HG02763 (cell line): ENCODE results near the gene SFTPB.
"Not testable (repeated sequence)": the region's sequence is repeated elsewhere in the genome, so short reads cannot be mapped to it uniquely, and the experiment has no call there.

Experiments used
- ATAC-seq: cut with Tn5 transposase; IDR thresholded peaks from one replicate; pipeline ENCODE4 v1.9.1; 2021; ENCODE audit warnings: mild to moderate bottlenecking, moderate library complexity; ENCODE audit not compliant: unreplicated experiment

The SFTPB gene

DNA sequence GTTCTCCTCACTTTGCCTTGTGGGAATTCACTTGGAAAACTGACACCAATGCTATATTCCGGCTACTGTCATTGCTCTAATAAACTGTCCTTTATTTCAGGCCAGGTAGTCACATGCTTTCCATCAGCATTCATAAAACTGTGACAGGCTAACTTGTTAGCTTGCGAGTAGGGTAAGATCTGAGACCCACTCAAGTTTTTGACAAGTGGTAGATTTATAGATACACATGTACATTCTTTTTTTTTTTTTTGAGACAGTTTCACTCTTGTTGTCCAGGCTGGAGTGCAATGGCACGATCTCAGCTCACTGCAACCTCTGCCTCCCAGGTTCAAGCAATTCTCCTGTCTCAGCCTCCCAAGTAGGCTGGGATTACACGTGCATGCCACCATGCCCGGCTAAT is 50.3 kb downstream of the SFTPB start:
- ATAC-seq: not testable (repeated sequence)

DNA sequence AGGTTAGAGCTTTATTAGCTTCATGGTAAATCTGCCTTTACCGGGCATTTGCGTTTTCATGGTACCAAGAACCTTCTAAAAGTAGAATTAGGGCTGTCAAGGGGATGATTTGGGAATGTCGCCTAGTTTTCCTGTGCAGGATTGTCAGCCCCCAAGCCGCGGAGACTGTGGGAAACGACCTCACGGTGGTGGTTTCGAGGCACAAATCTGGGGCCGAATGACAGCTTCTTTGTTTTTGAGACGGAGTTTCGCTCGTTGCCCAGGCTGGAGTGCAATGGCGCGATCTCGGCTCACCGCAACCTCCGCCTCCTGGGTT is 52.6 kb downstream of the SFTPB start:
- no peak for ATAC-seq

DNA sequence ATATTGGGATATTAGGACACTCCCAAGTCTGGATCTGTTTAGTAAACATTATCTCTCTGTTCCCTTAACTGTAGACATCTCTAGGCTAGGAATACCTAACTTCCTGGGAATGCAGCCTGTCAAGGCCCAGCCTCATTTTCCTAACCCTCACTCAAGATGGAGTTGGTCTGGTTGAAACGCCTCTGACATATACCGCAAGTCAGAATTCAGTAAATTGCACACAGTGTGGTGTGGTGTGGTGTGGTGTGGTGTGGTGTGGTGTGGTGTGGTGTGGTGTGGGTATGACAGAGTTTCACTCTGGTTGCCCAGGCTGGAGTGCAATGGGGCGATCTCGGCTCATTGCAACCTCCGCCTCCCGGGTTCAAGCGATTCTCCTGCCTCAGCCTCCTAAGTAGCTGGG is 53.2 kb downstream of the SFTPB start:
- not testable (repeated sequence) for ATAC-seq

DNA sequence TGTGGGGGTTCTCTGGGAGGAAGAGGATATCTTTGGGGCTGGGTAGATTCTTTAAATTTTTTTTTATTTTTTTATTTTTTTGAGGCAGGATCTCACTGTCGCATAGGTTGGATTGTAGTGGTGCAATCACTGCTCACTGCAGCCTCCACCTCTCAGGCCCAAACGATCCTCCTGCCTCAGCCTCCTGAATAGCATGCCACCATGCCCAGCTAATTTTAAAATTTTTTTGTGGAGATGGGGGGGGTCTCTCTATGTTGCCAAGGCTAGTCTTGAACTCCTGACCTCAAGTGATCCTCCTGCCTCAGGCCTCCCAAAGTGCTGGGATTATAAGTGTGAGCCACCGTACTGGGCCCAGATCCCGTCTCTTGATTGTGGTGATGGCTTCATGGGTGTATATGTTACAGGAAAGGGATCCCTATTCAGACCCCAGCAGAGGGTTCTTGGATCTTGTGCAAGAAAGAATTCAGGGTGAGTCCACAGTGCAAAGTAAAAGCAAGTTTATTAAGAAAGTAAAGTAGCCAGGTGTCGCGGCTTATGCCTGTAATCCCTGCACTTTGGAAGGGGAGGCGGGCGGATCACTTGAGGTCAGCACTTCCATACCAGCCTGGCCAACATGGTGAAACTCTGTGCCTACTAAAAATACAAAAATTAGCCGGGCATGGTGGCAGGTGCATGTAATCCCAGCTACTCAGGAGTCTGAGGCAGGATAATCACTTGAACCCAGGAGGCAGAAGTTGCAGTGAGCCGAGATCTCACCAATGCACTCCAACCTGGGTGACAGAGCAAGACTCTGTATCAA is 54.1 kb downstream of the SFTPB start:
- no peak for ATAC-seq

DNA sequence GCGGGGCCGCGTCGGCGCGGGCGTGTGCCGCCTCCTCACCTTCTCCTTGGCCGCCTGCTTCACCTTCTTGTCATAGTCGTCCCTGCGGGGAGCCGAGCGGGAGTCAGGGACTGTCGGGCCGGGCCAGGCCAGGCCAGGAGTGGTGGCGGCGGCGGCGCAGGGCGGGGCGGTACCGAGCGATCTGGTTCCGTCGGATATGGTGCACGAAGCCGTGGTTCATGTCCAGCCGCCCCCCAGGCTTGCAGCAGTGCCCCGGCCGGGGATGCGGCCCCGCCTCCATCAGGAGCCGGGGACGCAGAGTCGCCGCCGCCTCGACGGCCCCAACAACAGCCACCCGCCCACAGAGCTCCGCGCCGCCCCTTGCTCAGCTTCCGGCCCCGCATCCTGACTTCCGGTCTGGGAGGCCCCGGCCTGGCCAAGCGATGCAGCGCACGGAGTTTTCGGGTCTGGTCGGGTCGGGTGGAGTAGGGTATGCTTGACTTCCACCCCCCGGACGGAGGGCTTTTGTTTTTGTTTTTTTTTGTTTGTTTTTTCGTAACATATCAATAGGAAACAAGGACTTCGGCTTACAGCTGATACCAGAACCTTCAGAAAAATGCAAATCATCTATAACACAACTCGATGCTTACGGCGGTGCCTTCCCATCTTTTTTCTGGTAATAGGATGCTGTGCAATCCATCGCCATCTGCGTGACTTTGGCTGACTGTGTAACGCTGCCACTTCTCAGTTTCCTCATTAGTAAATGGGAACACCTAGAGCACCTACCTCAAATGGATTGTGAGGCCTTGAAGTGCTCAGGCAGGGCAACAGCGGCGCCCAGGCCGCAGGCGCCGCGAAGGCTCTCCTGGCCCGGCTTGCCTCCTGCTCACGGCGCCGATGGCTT is 56.1 kb downstream of the SFTPB start, which contains the start of gene C2orf68:
Gene C2orf68 (minus strand): TSS at position 362 of the 883 bp plus-strand sequence. CDS start 82 bp downstream, at position 280.
- ATAC-seq: peak; percentile 79

DNA sequence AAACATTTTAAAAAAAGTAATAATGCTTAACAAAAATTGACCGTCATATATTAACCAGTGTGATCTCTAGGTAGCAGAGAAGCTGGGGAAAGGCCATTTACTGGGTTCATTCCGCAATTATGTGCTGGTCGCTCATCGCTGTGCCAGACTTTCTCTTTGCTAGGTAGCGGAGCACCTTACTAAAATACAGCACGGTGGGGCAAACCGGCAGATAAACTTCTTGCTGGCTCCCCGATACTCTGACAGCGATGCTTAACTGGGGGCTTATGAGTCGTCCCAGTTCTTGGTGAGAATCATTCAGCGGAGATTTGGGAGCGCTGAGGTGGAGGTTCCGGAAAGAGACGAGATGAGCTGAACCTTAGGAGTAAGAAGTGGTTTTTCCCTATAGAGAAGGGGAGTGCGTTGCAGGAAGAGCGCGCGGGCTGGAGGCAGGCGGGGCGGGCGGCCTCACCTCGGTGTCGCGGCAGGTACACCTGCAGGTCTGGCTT is 56.7 kb downstream of the SFTPB start:
- ATAC-seq: no peak
